GM18868 (cell line): ENCODE measurements around the gene TMEM244.
"Not testable (repeated sequence)": the region's sequence is repeated elsewhere in the genome, so short reads cannot be mapped to it uniquely, and the experiment has no call there.

ENCODE experiments used
- ATAC-seq: cut with Tn5 transposase; IDR thresholded peaks from one replicate; pipeline ENCODE4 v1.9.1; 2021; ENCODE audit warnings: mild to moderate bottlenecking, moderate library complexity; ENCODE audit not compliant: unreplicated experiment

The TMEM244 gene, protein sequence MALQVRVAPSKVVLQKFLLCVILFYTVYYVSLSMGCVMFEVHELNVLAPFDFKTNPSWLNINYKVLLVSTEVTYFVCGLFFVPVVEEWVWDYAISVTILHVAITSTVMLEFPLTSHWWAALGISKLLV

GRCh38 chr6:129860908-129861665 is at the start of gene TMEM244:
Gene TMEM244, minus strand, starts transcription at chr6:129861315. Its CDS starts 127 bp downstream, at chr6:129861188.
- ATAC-seq = peak; percentile 54

DNA sequence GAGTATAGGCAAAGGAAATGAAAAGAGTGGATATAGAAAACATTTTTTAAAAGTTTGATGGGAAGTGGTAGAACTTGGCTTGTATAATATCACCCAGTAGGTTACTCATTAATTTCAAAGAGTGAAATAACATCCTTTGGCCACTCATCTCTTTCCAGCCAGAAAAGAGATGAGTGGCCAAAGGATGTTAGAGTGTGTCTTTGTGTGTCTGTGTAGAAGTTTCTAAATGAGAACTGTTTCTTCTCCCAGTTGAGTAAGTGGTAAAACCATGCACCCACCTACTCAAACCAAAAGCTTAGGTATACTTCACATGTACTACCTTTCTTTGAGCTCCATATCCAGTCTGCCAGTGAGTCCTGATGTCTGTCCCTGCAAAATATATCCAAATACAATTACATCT is 47.7 kb upstream of the TMEM244 start:
- no peak for ATAC-seq

- ATAC-seq = no peak
Measured at GRCh38 chr6:129908356-129908755, 47.2 kb upstream of the TMEM244 start.

- ATAC-seq = no peak
Measured at GRCh38 chr6:129906515-129907077, 45.5 kb upstream of the TMEM244 start.

DNA sequence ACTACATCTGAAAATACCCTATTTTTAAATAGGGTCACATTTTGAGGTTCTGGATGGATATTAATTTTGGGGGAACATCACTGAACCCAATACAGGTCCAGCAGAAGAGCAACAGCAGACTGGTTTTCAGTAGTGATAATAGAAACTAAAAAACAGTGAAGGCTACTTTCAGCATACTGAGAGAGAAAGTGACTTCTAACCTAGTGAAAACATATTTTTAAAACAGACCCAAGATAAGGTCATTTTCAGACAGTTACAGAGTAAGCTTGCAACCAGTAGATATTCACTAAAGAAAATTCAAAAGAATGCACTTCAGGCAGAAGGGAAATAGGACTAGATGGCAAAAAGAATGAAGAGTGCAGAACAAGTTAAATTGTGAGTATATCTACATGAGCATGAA is 42.0 kb upstream of the TMEM244 start:
- peak; percentile 47 for ATAC-seq

- ATAC-seq = no peak
Measured at GRCh38 chr6:129902681-129903080, 41.6 kb upstream of the TMEM244 start.

GRCh38 chr6:129901910-129902309 is 40.8 kb upstream of the TMEM244 start:
- peak; percentile 85 for ATAC-seq

DNA sequence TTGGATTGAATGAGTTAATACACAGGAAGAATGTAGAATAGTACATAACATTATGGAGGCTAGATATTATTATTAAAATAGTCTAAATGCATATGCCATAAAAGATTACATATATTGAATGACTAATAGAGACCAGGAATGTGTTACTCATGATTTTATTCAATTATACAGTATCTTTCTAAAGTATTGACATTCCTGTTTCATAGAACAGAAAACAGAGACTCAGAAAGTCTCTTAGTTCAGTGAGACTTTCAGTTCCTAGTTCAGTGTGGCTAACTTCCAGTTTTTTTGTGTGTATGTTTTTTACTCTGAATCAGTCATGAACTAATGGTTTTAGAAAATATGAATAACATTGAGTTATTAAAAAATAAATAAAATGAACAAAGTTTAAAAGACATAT is 34.6 kb upstream of the TMEM244 start:
- peak; percentile 91 for ATAC-seq

GRCh38 chr6:129894921-129895320 is 33.8 kb upstream of the TMEM244 start:
- no peak for ATAC-seq

GRCh38 chr6:129893640-129894039 is 32.5 kb upstream of the TMEM244 start:
- no peak for ATAC-seq

GRCh38 chr6:129890701-129891100 is 29.6 kb upstream of the TMEM244 start:
- ATAC-seq = no peak

DNA sequence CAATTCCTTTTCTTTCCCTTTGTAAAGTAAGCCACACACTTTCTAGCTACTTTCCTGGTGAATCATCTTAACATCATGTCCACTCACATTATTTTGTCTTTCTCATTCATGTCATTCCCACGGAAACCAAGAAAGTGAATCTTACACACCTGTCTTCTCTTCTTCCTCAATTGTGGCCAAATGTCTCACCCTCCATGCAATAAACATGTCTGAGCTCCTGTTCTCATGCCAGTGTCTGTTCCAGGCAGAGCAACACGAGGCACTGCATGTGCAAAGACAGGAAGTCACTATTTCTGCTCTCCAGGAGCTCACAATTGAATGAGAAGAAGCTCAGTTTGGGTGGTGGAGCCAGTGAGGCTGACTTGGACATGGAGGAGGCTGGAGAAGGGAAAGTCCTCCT is 29.0 kb upstream of the TMEM244 start:
- peak; percentile 35 for ATAC-seq

- ATAC-seq = no peak
Measured at GRCh38 chr6:129889580-129889979, 28.5 kb upstream of the TMEM244 start.

DNA sequence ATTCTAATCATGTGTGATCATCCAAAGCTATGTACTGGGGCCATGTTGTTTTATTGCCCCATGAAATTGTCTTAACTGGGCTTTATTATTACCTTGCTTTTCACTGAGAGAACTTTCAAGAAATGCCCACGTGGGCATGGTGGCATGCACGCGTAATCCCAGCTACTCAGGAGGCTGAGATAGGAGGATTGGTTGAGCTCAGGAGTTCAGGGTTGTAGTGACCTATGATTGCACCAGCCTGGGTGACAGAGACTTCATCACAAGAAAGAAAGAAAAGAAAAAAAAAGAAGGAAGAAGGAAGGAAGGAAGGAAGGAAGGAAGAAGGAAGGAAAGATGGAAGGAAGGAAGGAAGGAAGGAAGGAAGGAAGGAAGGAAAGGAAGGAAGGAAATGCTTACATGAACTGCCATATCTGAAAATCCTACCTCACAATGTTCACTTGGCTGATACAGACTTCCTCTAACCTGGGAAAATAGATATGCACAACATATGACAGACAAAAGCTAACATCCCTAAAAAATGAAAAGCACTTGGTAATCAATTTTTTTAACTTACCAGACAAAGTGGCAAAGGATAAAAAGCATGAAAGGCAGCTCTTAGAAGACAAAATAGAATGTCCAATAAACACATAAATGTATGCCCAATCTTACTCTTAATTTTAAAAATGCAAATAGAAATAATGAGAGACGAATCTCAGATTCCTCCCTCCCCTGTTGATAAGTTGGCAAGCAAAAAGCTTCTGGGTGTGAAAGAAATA is 25.5 kb upstream of the TMEM244 start:
- ATAC-seq = no peak

- no peak for ATAC-seq
Measured at GRCh38 chr6:129884211-129884610, 23.1 kb upstream of the TMEM244 start.

GRCh38 chr6:129882510-129883023 is 21.5 kb upstream of the TMEM244 start:
- ATAC-seq = peak; percentile 94

GRCh38 chr6:129877894-129878293 is 16.8 kb upstream of the TMEM244 start:
- ATAC-seq = not testable (repeated sequence)

GRCh38 chr6:129875610-129876520 is 14.8 kb upstream of the TMEM244 start:
- peak; percentile 91 for ATAC-seq

DNA sequence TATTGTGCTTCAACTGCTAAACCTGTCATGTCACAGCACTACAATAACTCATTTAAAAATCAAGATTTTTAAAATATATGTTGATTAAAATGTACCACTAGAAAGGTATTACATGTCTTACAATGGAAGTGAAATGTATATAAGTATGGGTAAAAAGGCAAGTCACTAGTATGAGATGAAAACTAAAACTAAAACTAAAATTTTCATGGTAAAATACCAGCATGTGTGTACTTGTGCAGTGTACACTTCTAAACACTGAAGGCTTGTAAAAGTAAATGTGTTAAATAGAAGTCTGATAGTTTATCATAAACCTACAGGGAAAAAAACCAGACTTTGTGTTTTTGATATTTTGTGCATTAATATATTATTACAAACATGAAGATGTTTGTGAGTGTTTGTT is 13.7 kb upstream of the TMEM244 start:
- ATAC-seq = no peak

DNA sequence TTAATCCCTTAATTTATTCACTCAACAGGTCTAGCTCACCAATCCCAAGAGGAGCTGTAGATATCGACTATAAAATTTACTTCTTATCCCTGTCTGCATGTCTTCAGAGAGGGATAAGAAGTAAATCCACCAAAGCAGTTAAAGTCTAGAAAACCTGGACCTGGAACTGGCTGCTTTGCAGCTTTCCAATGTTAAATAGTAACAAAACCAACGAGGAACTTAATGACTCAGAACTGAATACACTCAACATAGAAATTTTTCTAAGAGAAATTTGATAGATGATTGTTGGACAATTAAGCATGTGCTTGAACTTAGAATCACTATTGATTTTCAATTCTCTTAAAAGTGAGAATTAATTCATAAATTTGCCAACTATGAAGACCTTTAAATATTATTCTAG is 11.5 kb upstream of the TMEM244 start:
- ATAC-seq = no peak
